Keratinocyte (primary cell): ENCODE measurements around the gene PAFAH2.

Experiments
- CTCF ChIP-seq, 3 experiments: IDR thresholded peaks in 1 of 3; conservative IDR thresholded peaks in 1 of 3; optimal IDR thresholded peaks in 1 of 3; 2 replicates in 2 of 3; 3 replicates in 1 of 3; pipeline versions ENCODE3 to v1.5.1; 2011; ENCODE audit warnings: low read length in 3 of 3, mild to moderate bottlenecking in 3 of 3, moderate library complexity in 2 of 3, control low read depth in 1 of 3, inconsistent platforms in 1 of 3; ENCODE audit not compliant: insufficient read depth in 2 of 3; ENCODE audit errors: extremely low read depth in 1 of 3
- EZH2 ChIP-seq: IDR thresholded peaks from one replicate; pipeline ENCODE4 v1.6.1; 2012; ENCODE audit warnings: inconsistent platforms, mild to moderate bottlenecking, low read length, moderate library complexity

GRCh38 chr1:26032656-26033357 lies 34.9 kb upstream of the PAFAH2 start:
- TF ChIP-seq CTCF (optimal IDR thresholded peaks at IDR 0.05 in 1 of 3, IDR thresholded peaks at IDR 0.05 in 1 of 3, conservative IDR thresholded peaks at IDR 0.05 in 1 of 3; ENCODE audit: extremely low read depth in 1 of 3, insufficient read depth in 2 of 3, low read length in 3 of 3) (no peak), EZH2 (no peak)
